Activated CD4-positive, CD25-positive, alpha-beta regulatory T cell treated with anti-CD3 and anti-CD28 coated beads, Interleukin-2, amount 50 U/mL, for 72 hours (primary cell): Measurements from ENCODE around the gene CROCC2.

Experiments used
- DNase-seq: peaks from one replicate; pipeline ENCODE4 v3.0.0; 2021

Gene CROCC2

DNA sequence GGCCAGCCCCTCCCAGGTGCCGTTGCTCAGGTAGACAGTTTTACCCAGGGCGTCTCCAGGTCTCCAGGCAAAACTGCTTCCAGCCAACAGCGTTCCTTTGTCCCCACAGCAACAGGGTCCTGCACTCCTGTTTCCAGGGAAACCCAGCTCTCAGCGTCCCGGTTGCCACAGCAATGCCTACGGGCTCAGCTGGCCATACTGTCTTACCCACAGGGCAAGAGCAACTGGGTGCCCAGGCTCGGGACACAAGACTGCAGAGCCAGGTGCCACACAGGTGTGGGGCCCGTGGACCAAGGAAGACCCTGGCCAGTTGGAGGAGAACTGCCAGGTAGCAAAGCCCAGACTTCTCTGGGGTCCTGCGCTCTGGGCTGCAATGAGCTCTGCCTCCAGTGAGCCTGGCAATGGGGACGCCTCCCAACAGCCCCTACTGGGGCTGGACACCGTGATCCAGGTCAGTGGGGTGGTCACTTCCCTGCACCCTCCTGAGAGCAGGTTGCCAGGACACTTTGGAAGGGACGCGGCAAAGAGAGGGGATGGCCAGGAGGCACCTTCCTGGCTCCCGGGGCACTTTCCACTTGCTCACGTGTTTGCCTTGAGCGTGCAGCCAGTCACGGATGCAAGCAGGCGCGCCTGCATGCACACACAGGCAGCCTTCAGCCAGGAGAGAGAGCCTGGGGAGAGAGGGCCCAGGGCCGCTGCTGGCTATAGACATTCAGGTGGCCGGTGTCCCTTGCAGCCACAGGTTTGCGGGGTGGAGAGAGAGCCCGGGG, at the start of gene CROCC2:
CROCC2 (plus strand) TSS at position 196 of the 770 bp plus-strand sequence; CDS start at position 374, 178 bp downstream.
- DNase-seq = no peak

DNA sequence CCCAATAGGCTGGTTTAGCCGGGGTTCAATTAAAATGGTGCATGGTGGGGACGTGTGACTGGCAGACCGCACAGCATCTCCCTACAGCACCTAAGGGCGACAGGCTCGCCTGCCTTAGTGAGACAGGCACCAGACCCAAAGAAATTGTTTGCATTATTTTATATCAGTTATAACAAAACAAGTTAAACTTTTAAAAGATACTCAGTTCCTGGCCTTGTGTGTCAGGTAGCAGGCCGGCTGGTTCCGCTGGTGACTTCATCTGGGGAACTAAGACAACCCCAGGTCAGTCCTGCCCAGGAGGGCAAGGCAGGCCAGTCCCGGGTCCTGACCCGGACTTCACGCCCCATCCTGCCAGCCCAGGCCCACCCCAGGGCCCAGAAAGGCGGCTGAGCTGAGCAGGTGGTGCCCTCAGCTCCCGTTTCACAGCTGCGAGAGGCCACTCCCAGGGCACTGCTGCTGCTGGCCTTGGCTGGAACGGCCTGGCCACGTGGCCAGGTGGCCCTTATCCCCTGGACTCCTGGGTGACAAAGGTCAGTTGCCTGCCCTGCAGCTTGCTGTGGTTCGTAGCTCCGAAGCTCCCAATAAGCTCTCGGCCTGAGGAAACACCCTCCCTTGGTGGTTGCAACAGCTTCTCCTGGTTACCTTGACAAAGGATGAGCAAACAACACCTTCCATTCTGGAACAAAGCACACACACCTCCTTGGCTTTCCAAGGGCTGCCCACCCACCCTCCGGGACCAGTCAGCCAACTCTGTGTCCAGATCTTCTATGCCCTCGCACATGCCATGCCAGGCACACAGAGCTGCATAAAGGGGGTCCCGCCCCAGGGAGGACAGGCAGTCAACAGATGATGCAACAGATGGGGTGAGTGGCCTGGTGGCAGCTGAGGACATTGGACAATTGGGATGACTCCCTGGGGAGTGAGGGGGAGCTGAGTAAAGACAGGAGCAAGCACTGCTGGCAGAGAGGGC, 48.8 kb upstream of the CROCC2 start:
- DNase-seq = no peak

DNA sequence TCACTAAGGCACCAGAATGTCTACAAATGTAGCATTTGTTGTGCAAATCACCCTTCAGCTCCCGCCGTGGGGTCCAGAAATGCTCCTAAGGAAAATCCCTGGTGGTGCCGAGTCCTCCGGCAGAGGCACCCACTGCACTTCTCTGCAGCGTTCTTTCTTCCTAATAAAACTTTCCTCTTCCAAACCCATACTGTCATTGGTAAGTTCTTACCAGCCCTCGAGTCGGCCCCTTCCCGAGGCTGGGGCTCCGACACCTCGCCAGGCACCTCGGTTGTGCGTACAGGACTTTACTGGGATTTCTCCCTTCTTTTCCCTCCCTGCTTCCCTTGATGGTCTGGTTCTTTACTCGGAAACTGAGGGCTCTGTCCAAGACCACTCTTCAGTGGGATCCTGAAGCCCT, 47.8 kb upstream of the CROCC2 start:
- no peak for DNase-seq

DNA sequence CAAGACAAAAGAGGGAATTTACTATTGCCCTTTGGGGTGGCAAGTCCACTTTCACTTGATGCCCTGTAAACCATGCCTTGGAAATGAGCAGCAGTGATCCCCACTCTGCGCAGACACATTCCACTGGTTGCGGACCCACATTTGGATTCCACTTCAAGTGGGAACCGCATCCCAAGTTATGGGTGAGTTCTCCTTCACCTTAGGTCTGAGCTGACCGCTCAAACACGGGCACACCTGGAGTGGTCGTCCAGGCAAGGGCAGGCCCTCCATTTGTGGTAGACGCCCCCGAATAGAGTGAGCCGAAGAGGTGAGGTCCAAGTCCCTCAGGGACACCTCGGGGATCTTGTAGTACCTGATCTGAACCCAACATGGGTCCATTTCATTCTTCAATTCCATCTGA, 47.3 kb upstream of the CROCC2 start:
- DNase-seq = no peak

DNA sequence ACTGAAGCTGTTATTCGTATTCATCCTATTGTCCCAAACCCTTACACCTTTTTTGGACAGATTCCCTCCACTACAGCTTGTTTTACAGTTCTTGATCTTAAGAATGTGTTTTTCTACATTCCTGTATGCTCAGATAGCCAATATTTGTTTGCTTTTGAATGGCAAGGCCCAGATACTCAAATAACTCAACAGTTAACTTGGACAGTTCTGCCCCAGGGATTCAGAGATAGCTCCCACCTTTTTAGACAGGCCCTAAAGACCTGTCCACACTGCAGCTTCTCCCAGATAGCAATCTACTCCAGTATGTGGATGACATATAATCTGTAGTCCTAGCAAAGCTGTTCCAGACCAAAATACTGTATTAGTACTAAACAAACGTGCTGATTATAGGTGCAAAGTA, 44.6 kb upstream of the CROCC2 start:
- no peak for DNase-seq

DNA sequence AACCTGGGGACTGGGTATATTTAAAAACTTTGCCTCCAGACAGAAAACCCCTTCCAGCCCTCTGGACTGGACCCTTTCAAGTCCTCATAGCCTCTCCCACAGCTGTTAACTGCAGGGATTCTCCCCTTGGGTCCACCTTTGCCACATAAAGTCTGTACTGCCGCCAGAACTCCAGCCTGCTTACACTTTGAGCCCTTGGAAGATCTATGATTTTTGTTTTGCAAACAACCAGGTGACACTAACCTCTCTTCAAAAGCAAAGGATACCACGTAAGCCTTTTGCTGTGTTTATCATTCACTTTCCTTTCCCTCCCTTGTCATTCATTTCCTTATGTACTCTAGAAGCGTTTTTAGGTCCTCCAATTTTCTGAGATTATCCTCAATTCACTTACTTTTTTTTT, 41.7 kb upstream of the CROCC2 start:
- DNase-seq = no peak

DNA sequence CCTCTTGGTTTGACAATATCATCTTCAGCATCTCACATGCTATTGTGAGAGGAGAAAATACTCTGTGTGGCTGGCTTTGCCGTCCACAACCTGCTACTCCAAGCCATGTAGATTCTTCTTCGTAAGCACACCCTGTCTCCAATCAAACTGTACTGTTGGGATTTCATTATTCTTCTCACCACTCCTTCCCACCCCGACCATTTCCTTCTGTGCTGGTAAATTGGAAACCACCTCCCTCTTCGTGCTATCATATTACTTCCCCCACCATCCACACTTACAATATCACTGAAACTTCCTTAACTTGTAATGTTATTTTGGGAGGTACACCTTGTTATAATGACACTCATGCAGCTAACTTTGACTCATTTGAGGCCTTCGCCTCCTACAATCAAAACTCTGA, 40.7 kb upstream of the CROCC2 start:
- no peak for DNase-seq

DNA sequence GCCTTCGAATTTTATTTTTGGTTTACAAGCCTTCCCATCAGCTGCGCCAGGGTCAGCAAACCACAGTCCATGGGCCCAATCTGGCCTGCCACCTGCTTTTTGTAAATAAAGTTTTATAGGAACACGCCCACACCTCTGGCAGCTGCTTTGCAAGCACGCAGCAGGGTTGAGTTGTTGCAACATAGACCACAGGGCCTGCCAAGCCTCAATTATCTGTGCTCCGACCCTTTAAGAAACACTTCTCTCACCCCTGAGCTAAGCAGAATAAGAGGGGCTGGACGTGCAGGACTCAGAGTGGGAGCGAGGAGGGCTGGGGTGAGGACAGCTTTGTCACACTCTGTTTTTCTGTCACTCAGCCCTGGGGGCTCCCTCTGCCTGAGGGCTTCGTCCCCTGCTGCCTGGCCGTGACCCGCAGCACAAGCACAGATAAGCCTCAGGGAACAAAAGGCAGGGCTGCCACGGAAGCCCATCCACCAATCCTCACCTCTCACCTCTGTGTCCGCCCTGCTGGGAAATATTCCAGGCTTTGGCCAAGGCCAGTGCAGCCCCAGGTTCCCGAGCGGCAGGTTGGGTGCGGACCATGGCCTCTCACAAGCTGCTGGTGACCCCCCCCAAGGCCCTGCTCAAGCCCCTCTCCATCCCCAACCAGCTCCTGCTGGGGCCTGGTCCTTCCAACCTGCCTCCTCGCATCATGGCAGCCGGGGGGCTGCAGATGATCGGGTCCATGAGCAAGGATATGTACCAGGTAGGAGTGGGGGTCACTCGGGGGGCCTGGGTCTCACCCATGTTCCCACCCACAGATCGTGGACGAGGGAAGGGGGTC, 37.6 kb upstream of the CROCC2 start, which contains the start of gene AGXT:
AGXT (plus strand) TSS at position 539 of the 823 bp plus-strand sequence; CDS start at position 581, 42 bp downstream.
- DNase-seq = no peak

DNA sequence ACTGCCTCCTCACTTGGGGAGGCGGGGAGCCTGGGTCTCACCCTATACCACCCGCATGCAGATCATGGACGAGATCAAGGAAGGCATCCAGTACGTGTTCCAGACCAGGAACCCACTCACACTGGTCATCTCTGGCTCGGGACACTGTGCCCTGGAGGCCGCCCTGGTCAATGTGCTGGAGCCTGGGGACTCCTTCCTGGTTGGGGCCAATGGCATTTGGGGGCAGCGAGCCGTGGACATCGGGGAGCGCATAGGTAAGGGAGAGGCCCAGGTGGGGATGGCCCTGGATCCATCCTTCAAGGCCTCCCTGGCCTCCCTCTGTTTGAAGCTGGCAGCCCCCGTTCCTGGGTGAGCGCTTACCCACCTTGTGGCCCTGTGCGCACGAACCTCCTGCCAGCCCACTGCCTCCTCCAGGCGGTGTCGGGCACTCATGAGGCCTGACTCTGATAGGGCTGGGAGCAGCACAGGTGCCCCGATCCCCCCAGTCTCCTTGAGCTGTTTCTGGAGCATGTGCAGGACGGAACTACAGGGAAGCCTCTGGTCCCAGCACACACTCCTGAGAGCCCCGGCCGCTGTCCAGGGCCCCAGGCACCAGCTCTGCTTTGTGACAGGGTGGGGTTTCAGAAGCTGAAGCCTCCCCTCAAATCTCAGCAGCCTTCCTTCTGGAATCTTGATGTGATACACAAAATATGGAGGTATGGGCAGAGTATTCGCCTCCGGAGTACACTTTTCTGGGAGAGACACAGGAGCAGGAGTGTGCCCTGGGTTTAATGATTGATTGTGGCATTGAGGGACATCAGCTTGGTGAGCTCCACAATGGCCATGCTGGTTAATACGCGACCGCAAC, 36.8 kb upstream of the CROCC2 start:
- no peak for DNase-seq

DNA sequence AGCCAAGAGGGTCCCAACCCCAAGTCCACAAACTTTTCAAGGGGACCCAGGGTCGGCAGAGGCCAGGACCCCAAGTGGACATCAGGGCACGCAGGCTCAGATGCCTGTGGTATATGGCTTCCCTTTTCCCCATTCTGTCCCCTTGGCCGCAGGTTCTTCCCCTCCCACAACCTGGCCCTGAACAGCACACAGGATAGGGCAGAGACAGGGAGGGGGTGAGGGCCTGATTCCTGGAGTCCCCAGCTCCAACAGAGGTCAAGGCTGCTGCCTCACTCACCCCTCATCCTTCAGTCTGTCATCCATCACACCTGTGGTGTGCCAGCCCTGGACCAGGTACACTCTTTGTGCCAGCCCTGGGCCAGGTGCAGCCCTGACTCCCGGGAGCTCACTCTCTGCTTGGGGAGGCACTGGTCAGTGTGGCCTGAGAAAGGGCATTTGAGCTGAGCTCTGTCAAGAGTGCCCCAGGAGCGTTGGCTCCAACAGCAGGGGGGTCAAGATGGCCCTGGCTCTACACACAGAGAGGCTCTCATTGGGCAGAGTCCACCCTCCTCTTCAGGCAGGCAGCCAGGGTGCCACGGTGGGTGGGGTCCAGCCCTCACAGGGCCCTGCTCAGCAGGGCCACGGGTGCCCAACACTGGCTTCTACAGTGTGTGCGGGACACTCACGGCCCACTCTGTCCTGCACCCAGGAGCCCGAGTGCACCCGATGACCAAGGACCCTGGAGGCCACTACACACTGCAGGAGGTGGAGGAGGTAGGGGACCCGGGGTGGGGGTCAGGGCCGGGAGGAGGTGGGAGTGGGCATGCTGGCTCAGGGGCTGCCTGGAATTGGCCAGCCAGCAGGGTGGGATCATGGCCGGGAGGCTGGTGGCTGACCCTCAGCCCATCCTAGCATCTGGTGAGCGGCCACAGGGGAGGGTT, 35.9 kb upstream of the CROCC2 start:
- no peak for DNase-seq

DNA sequence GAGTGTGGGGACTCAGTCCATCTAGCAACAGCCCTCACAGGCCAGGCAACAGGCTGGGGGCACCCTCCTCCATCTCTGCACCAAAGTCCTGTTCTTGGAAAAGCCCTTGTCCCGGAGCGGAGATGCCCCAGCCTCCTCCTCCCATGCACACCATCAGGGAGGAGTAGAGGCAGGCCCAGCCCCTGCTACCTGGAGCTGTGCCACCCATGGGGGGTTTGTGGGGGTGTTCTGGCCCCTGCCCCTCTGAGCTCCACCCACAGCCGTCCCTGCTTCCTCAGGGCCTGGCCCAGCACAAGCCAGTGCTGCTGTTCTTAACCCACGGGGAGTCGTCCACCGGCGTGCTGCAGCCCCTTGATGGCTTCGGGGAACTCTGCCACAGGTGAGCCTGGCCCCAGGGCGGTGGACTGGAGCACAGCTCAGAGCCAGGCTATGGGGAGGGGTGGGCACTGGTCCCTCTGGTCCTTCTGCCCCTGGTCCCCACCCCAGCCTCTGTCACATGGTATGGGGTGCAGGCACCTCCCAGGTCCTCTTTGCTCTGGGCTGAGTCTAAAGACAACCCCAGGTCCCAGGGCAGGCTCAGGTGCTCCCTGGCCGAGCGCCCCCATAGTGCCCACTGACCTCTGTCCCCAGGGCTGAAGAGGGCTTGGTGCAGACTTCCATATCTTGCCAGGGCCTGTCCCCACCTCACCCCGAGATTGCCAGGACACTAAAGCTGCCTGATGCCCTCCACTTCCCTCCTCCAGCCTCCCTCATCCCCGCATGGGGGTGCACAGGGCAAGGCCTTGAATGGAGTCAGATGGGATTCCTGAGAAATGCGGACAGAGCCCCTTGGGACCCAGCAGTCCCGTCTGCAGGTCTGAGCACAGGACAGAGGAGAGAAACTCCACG, 34.8 kb upstream of the CROCC2 start:
- no peak for DNase-seq

DNA sequence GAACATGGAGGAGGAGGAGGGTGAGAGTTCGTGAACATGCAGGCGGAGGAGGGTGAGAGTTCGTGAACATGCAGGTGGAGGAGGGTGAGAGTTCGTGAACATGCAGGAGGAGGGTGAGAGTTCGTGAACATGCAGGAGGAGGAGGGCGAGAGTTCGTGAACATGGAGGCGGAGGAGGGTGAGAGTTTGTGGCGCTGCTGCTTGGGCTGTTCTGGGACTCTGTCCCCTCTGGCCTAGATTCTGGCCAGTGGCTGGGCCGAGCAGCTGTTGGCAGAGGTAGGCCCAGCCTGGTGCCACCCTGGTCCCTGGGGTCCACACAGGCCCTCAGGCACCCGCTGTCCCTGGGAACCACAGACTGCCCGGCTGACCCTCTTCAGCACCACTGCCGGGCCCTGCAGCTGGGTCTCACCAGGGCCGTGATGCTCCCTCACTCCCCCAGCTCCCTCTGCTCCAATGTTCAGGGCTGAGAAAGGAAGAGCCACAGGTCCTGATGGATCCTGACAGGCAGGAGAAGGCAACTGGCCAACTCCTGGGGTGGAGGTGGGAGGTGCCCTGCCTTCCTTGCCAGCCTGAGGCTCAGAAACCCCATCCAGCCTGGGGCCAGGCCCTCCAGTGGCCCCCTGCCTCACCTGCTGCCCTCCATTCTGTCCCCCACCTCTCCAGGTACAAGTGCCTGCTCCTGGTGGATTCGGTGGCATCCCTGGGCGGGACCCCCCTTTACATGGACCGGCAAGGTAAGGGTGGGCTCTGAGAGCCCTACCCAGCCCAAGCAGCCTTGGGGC, 33.6 kb upstream of the CROCC2 start:
- DNase-seq = no peak

DNA sequence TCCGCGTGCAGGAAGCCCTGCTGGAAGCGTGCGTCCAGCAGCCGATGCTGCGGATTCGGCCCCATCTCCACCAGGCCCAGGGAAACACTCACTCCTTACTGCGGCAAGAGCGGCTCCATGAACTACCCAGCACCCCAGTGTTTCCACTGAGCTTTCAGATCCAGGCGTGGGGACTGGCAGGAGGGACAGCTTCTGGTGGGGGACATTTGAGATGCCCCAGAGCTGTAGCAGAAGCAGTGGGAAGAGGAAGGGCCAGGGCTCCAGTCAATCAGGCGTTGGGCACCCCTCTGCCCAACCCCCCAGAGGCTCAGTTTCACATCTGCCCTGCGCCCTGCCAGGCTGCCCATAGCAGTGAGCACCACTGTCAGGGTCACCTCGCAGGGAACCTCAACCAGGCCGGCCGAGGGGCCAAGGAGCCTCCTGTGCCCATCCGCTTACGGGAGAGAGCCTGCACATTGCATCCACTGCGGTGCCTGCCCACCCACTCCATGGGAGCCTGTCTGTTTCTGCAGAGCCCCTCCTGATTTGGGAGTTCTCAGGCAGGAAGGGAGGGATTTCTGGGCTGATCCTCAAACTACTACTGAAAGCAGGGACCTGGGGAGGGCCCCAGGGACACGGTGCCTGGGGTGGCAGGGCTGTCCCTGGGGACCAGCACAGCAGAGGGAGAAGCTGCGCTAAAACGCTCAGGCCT, 32.9 kb upstream of the CROCC2 start:
- DNase-seq = no peak

DNA sequence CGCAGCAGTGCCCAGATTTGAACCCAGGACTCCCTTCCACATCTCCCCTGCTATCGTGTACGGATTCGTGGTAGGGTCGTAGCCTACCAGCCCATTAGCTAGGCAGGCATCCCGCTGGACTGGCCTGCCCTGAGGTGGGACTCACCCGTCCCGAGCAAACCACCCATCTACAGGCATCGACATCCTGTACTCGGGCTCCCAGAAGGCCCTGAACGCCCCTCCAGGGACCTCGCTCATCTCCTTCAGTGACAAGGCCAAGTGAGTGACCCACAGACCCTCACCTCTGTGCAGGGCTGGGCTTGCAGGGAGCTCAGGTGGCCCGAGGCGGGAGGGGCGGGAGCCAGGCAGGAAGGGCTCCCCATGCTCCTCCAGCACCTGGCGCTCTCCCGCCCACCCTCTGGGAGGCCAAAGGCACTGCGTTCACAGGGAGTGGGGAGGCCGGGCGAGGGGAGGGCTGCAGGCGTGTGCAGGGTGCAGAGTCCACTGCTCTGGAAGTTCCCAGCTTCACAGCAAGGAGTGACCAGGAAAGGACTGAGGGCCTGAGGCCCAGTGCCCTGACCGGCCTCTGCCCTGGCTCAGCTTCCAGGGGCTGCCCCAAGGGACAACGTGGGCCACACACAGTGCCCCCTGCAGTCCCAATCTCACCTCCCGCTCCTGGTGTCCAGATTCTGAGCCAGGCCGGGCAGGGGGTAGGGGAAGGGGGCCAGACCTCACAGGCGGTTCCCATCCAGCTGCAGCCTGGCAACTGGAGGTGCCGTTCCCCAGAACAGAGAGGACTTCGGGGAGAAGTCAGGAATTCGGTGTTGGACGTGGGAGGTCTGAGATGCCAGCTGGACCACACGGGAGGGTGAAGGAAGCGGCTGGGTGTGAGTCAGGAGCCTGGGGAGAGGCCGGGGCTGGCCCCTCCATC, 32.1 kb upstream of the CROCC2 start:
- DNase-seq = no peak

DNA sequence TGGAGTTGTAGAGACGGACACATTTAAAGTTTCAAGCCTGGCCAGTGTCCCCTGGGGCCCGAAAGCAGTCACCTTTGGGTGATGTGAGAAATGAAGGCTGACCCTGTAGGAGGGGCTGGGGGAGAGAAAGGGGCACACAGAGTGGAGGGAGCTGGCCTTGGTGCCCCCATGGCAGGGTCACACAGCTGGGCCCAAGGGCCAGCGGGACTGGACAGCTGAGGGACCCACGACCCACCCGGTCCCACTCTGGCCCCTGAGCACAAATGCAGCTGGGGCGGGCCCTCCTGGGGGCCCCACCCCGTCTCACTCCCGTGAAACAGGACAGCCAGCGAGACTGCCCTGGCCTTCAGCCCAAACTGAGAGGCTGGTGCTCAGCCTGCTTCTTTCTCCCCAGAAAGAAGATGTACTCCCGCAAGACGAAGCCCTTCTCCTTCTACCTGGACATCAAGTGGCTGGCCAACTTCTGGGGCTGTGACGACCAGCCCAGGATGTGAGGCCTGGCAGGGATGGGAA, 31.4 kb upstream of the CROCC2 start:
- no peak for DNase-seq

DNA sequence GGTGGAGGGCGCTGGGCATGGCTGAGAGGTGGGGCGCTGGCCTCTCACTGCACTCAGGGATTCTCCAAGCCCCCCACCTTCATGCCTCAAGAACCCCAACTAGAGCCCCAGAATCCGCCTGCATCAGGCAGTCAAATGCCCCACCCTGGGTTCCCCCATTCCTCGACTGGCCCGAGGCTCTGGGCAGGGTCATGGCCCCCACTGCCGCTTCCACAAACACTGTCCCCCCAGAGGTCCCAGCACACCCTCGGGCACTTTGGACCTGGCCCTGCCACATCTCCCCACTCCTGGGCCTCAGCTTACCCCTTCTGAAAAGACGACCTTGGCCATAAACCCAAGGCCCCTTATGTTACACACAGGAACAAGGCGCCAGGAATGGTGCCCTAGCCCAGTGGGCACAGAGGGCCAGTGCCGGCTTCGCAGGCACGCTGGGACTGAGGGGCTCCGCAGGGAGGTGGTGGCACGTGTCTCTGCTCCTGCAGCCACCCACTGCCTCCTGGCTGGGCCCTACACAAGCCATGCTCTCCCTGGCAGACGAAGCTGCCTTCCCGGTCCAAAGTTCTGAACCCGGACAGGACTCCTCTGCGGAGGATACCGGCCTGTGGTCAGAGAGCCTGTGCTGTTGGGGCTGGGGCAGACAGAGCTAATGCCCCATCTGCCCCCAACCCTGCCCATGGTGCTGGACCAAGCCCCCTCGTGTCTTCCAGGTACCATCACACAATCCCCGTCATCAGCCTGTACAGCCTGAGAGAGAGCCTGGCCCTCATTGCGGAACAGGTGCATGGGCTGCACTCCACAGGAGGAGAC, 30.7 kb upstream of the CROCC2 start:
- no peak for DNase-seq
